Ovary (tissue), 3 donors: ENCODE measurements around the gene GPATCH4.

Source experiments
- CTCF ChIP-seq, 3 donors: fragments of 450-650 bp in 2 of 3; fragments of 200-600 bp in 1 of 3; IDR thresholded peaks; one replicate each; pipeline versions ENCODE4 v1.5.1 to v1.8.0; 2016 to 2022; ENCODE audit warnings: antibody characterized with exemption in 3 of 3, mild to moderate bottlenecking in 1 of 3
- EP300 ChIP-seq: sonication (generic); formaldehyde crosslinking; IDR thresholded peaks from one replicate; pipeline ENCODE4 v1.6.1; 2017; ENCODE audit warnings: antibody characterized with exemption
- POLR2A ChIP-seq: fragments of 450-650 bp; IDR thresholded peaks from one replicate; pipeline ENCODE4 v1.6.1; 2017; ENCODE audit warnings: antibody characterized with exemption, mild to moderate bottlenecking, moderate library complexity
- donor health status: DM: no; HTN: no; CAD: no.

GRCh38 chr1:156594190-156594589 is 7.1 kb downstream of the GPATCH4 start:
- TF ChIP-seq CTCF (IDR thresholded peaks at IDR 0.05) (no peak), EP300 (no peak), POLR2A (no peak)
